Embryonic facial prominence (tissue), 1 donor: Measurements from ENCODE around the gene MDN1.
"Not testable (repeated sequence)": the region's sequence is repeated elsewhere in the genome, so short reads cannot be mapped to it uniquely, and the experiment has no call there.

Experiments
- DNase-seq: peaks from one replicate; pipeline ENCODE4 v3.0.0-alpha.2; 2016; ENCODE audit errors: extremely low spot score

The MDN1 gene

DNA sequence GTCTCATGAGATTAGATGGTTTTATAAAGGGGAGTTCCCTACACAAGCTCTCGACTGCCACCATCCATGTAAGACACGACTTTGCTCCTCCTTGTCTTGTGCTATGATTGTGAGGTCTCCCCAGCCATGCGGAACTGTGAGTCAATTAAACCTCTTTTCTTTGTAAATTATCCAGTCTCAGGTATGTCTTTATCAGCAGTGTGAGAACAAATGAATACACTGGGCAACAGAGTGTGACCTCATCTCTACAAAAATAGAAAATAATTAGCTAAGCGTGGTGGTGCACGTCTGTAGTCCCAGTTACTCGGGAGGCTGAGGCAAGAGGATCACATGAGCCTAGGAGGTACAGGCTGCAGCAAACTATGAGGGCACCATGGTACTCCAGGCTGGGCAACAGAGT is 51.3 kb downstream of the MDN1 start:
- no peak for DNase-seq

GRCh38 chr6:89763550-89763949 is 56.0 kb downstream of the MDN1 start:
- DNase-seq = no peak

DNA sequence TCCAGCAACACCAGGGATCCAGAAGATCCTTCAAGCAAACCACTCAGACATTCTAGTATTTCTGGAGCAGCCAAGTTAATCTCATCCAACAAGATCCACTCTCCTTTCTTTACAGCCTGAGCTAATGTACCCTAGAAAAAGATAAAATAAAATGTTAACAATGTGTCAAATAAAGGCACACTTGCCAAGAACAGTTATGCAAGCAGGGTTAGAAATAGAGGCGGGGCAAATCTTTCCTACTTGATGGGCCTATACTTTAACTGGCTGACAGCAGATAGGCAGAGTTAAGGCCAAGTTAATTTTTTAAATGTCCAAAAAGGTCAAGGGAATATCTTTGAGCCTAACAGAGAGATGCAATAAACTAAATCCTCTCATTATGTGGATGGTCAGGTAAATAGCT is 60.8 kb downstream of the MDN1 start:
- DNase-seq = no peak

DNA sequence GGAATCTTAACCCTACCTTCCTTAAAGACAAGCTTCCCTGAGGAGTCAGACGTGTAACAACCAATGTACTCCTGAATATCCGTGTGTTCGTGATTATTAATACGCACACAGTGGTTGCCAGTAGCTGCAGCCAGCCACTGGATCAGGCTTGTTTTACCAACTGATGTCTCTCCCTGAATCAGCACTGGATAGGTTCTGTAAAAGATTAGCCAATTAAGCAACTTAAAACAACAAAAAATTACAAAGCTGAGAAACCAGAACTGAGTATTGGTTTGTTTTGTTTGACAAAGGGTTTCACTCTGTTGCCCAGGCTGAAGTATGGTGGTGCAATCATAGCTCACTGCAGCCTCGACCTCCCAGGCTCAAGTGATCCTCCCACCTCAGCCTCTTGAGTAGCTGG is 69.3 kb downstream of the MDN1 start:
- no peak for DNase-seq

DNA sequence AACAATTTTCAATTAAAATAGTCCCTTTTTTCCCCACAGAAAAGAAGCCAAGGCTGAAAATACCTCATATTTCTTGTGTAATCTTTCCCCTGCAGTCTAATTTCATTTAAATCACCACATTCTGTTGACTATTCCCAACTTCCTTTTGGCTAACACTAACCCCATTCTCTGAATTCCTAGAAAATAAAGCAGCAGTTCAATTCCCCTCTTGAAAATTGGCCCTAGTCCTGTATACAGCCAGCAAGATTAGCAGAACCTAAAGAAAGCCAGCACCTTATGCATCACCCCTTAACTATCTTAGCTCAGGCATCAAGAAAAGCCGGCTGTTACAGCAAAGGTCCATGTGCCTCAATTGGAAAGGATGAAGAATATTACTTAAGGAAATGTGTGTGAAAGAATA is 69.7 kb downstream of the MDN1 start:
- DNase-seq = no peak

DNA sequence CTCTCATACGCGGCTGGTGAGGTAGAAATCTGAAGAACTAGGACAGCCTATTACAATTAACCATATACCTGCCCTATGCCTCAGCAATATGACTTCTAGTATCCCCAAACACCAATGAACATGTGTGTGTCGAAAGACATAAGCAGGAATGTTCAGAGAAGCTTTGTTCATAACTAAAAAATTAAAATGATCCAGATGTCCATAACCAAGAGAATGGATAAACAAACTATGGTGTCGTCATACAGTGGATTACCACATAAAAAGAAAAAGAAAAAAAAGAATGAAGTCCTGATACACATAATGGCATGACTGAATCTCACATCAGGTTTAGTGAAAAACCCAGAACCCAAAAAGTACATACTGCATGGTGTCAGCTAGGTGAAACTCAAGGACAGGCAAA is 73.9 kb downstream of the MDN1 start:
- DNase-seq = no peak

- DNase-seq = no peak
Observed at GRCh38 chr6:89745096-89745495, 74.5 kb downstream of the MDN1 start.

DNA sequence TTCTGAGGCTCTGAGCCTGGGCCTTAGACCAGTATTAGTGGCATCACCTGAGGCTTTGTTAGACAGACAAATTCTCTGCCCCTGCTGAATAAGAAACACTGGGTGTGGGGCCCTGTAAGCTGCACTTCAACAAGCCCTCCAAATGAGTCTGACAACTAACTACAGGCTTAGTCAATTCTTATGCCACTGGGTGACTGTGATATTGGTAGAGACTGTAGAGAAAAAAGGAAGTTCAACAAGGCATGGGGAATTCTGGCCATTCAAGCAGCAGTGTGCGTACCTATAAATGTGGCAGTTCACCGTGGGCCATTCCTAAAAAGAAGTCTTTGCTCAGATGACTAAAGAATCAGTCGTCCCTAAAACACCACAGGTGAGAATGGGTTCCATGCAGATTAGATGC is 82.7 kb downstream of the MDN1 start:
- DNase-seq = no peak

- DNase-seq = no peak
Observed at GRCh38 chr6:89734526-89734925, 85.1 kb downstream of the MDN1 start.

- DNase-seq = no peak
Observed at GRCh38 chr6:89731924-89732567, 87.5 kb downstream of the MDN1 start.

DNA sequence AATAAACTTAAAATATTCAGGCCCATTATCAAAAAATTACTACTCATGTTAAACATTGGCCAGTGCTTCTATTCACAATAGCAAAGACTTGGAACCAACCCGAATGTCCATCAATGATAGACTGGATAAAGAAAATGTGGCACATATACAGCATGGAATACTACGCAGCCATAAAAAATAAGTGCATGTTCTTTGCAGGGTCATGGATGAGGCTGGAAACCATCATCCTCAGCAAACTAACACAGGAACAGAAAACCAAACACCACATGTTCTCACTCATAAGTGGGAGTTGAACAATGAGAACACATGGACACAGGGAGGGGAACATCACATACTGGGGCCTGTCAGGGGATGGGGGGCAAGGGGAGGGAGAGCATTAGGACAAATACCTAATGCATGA is 88.3 kb downstream of the MDN1 start:
- DNase-seq = not testable (repeated sequence)

DNA sequence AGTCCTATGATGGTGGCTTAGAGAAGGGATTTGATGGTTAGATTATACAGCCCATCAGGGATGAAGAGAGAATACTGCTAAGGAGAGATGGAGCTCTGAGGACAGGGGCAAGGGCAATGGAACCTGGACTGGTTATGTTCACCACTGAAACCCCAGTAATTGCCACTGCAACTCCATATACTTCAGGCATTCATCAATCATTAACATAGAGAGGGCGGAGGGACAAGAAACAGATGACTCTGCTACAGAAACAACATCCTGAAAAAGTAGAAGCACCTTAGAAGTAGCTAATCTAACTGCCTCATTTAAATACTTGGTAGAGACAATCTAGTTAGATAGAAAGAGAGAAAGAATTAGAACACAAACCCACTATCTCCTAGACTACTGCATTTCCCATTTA is 89.8 kb downstream of the MDN1 start:
- no peak for DNase-seq

DNA sequence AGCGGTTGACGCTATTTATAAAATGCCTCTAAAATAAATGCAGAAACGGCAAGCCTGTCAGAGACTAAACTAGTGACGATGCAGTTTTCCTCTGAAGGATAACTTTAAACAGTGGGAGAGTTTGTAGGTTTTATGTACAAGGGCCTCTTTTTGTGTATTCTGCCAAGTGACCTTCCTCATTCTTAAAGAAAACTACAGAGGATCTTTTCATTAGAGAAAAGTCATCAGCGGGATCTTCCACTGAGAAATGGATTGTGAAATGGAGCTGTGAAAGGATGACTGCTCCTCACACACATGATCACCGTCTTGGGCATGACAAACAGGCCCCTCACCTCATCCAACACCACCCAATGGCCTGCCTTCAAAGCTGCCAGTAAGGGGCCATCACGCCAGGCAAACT is 92.1 kb downstream of the MDN1 start:
- DNase-seq = no peak

GRCh38 chr6:89724981-89725380 is 94.6 kb downstream of the MDN1 start:
- DNase-seq = no peak

DNA sequence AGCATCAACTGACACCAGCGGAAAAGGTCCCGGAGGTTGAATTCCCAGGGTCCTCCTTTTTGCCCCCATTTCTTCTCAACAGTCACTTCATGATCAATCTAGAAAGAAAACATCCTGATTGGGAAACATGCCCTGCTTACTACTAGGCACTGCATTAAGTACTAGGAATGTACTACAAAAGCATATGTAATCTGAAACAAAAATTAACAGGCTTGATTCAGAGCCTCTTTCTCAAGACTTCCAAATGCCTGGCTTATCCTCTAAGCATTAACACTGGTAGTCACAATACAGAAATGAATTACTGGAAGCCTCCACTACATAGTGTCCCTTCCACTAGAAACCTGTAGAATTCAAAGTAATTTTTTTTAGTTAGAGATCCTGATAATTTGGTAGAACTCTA is 96.5 kb downstream of the MDN1 start:
- no peak for DNase-seq

DNA sequence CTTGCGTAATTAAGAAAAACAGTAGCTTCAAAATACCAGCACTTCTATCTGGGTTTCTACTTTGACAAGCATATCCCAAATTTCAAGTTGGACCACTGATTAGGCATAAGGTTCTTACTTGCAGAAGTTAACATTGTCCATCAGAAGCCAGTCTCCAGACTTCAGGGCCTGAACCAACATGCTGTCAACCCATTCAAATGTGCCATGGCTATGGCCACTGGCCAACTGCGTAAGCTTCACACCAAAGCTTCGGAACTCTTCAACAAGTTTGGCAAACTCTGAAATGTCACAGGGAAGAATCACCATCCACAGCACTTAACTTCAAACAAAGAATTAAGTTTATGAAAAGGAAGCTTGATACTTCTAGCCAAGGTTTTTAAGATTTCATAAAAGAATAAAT is 103.1 kb downstream of the MDN1 start:
- DNase-seq = no peak

DNA sequence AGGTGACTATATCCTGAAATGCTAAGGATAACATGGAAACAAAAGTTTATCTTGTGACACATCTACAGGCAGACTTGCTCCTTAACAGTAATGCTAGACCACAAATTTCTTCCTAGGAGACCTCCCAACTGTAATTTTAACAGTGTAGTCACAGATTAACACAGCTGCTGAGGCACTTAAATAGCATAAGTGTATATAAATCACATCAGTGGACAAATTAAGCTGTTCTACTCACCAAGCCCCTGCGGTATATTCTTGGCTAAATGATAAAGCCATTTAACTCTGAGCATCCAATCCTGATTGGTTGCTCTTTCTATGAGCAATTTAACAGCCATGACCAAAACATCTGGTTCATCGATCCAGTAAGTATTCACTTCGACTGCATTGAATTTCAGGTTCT is 107.8 kb downstream of the MDN1 start:
- DNase-seq = no peak

DNA sequence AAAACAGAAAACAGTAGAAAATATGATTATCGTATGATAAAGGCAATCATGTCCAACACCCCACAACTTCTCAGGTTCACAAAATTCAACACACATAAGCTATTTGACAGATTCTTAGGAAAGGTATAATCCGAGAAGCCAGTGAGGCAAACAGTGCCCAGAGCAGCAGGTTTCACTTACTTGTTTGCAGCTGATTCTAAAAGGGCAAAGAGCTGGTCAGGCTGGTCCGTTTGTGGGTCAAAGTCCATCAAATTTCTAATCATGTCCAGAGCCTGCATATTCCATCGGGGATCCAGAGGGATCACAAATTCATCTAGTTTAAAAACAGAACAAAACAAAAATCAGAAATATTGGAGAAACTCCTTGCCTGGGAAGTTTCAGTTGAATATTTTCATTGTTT is 111.3 kb downstream of the MDN1 start:
- no peak for DNase-seq

DNA sequence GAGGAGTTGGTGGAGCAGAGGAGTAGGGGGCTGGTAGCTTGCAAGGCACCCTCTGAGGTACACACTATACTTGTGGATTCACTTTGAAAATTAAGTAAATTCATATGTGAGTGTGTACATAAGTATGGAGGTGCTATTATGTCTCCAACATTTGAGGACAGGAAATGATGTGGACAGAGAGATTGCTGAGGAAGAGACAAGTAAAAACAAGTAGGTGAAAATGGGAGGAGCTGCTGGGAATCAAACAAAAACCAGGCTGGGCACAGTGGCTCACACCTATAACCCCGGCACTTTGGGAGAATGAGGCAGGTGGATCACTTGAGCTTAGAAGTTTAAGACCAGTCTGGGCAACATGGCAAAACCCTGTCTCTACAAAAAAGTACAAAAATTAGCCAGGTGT is 111.8 kb downstream of the MDN1 start:
- DNase-seq = no peak

DNA sequence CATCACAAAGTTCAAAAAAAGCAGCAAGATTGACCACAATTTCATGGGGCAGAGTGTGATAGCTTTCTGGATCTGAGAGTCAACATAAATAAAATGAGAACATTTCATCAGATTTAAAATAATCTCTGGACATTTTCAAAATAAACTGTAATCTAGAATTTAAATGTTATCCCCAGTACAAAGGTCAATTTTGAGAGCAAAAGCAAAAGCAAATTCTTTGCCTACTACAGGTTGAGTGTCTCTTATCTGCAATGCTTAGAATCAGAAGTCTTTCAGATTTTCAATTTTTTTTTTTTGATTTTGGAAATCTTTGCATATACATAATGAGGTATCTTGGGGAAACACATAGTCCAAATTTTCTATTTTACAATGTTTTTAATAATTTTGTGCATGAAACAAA is 113.5 kb downstream of the MDN1 start:
- DNase-seq = no peak

- no peak for DNase-seq
Observed at GRCh38 chr6:89703292-89703691, 116.3 kb downstream of the MDN1 start.

GRCh38 chr6:89702349-89702748 is 117.2 kb downstream of the MDN1 start:
- DNase-seq = no peak

- DNase-seq = no peak
Observed at GRCh38 chr6:89695667-89696066, 123.9 kb downstream of the MDN1 start.

DNA sequence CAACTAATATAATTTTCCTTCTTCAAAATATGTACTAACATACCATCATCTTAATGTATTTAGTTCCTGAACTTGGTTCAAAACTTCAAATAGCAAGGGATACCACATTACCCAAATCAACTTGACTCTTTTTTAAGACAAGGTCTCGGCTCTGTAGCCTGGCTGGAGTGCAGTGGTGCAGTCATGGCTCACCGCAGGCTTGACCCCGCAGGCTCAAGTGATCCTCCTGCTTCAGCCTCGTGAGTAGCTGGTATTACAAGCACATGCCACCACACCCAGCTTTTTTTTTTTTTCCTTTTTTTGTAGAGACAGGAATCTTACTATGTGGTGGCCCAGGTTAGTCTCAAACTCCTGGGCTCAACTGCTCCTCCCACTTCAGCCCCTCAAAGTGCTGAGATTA is 125.2 kb downstream of the MDN1 start:
- DNase-seq = no peak

DNA sequence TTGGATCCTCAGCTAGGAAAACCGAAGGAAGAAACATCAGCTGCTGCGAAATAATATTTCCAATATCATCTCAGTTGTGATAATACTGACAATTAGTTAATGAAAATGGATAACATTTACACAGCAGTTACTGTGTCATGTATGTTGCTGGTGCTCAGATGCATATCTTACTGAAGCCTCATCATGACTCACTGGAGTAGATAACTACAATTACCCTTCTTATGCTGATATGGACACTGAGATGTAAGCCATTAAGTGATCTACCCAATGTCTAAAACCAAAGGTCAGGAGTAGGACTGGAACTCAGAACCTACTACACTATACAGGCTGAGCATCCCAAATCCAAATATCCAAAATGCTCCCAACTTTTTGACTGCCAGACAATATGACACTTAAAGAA is 126.4 kb downstream of the MDN1 start:
- no peak for DNase-seq
